Measurements from ENCODE around the gene VPS9D1. TPM values are rescaled to one million over a fixed set of nuclear protein-coding genes. Genes with fewer than 3 reads are reported as not detected.
"Not testable (repeated sequence)": the region's sequence is repeated elsewhere in the genome, so short reads cannot be mapped to it uniquely, and the experiment has no call there.

VPS9D1 gene
- total RNA-seq, 1 donor from 2014 or later: 12.6 TPM

GRCh38 chr16:89697161-89697615 is 23.5 kb downstream of the VPS9D1 start:
- Histone ChIP-seq H3K27me3 (ENCODE audit: low read depth) (no peaks in the 10 kb centered on the region), H3K27ac (replicated peaks) (no peak overlapping the region), H3K4me1 (peaks cover 29% of the 10 kb centered on the region), H3K9me3 (replicated peaks) (no peaks in the 10 kb centered on the region), H3K4me3 (no peak overlapping the region), H3K36me3 (peaks cover 23% of the 10 kb centered on the region)
- TF ChIP-seq CTCF (IDR thresholded peaks at IDR 0.05; ENCODE audit: borderline replicate concordance): no peak
- no peak for DNase-seq
- intact Hi-C loops (cut with micrococcal nuclease): no loop called here

GRCh38 chr16:89696670-89697128 is 24.0 kb downstream of the VPS9D1 start:
- Histone ChIP-seq H3K9me3 (replicated peaks) (no peaks in the 10 kb centered on the region), H3K27ac (replicated peaks) (no peak overlapping the region), H3K4me1 (peaks cover 25% of the 10 kb centered on the region), H3K36me3 (peaks cover 28% of the 10 kb centered on the region), H3K27me3 (ENCODE audit: low read depth) (no peaks in the 10 kb centered on the region), H3K4me3 (no peak overlapping the region)
- intact Hi-C loops (cut with micrococcal nuclease): no loop called here
- no peak for DNase-seq
- TF ChIP-seq CTCF (IDR thresholded peaks at IDR 0.05; ENCODE audit: borderline replicate concordance): no peak

- TF ChIP-seq CTCF (IDR thresholded peaks at IDR 0.05; ENCODE audit: borderline replicate concordance): no peak
Measured at GRCh38 chr16:89695875-89696669, 24.6 kb downstream of the VPS9D1 start.

GRCh38 chr16:89695086-89695874 is 25.4 kb downstream of the VPS9D1 start:
- no peak for TF ChIP-seq CTCF (IDR thresholded peaks at IDR 0.05; ENCODE audit: borderline replicate concordance)
- no peak for DNase-seq
- intact Hi-C loops (cut with micrococcal nuclease): no loop called here
- H3K4me3 ChIP-seq: no peak overlapping the region
- no peak overlapping the region for H3K27ac ChIP-seq (replicated peaks)
- no peaks in the 10 kb centered on the region for H3K27me3 ChIP-seq (ENCODE audit: low read depth)
- H3K36me3 ChIP-seq: peaks cover 34% of the 10 kb centered on the region
- peaks cover 10% of the 10 kb centered on the region for H3K4me1 ChIP-seq
- no peaks in the 10 kb centered on the region for H3K9me3 ChIP-seq (replicated peaks)

More at GRCh38 chr16:89695875-89696669, 24.6 kb downstream of the VPS9D1 start:
- DNase-seq: no peak
- H3K36me3 ChIP-seq: peaks cover 34% of the 10 kb centered on the region
- H3K27me3 ChIP-seq (ENCODE audit: low read depth): no peaks in the 10 kb centered on the region
- no peak overlapping the region for H3K27ac ChIP-seq (replicated peaks)
- no peaks in the 10 kb centered on the region for H3K9me3 ChIP-seq (replicated peaks)
- intact Hi-C loops (cut with micrococcal nuclease): no loop called here
- no peak overlapping the region for H3K4me3 ChIP-seq
- peaks cover 18% of the 10 kb centered on the region for H3K4me1 ChIP-seq

- intact Hi-C loops (cut with micrococcal nuclease); H3K27me3 ChIP-seq (ENCODE audit: low read depth); H3K9me3 ChIP-seq (replicated peaks); H3K4me3 ChIP-seq; H3K4me1 ChIP-seq; DNase-seq; H3K27ac ChIP-seq (replicated peaks): not testable (repeated sequence)
- peaks cover 34% of the 10 kb centered on the region for H3K36me3 ChIP-seq
Measured at GRCh38 chr16:89694784-89695085, 26.0 kb downstream of the VPS9D1 start.

Data from left ventricle myocardium inferior (tissue), 1 donor.